H9 (cell line): ENCODE measurements around the gene SAMM50. TPM values are rescaled to one million over a fixed set of nuclear protein-coding genes. Genes with fewer than 3 reads are reported as not detected.

Source experiments
- DNase-seq: peaks from one replicate; pipeline ENCODE4 v3.0.0-alpha.2; 2017
- H2AFZ ChIP-seq: one replicate; pipeline ENCODE4 v1.6.1; 2013; ENCODE audit warnings: mild to moderate bottlenecking, low read length, control low read depth, moderate library complexity
- H2AK5ac ChIP-seq: 2 replicates; pipeline ENCODE4 v1.6.1; 2013; ENCODE audit warnings: low read length, control low read depth, mixed read lengths; ENCODE audit not compliant: insufficient read length
- H2BK120ac ChIP-seq: one replicate; pipeline ENCODE4 v1.6.1; 2013; ENCODE audit warnings: low read depth, mild to moderate bottlenecking, low read length, control low read depth, inconsistent platforms; ENCODE audit not compliant: poor library complexity, severe bottlenecking
- H2BK12ac ChIP-seq: 2 replicates; pipeline ENCODE4 v1.6.1; 2013; ENCODE audit warnings: low read length, control low read depth, mixed read lengths, low read depth; ENCODE audit not compliant: insufficient read length
- H2BK15ac ChIP-seq: 2 replicates; pipeline ENCODE4 v1.6.1; 2013; ENCODE audit warnings: low read depth, low read length, control low read depth
- H2BK20ac ChIP-seq: one replicate; pipeline ENCODE4 v1.6.1; 2013; ENCODE audit warnings: low read depth, mild to moderate bottlenecking, low read length, control low read depth, inconsistent platforms; ENCODE audit not compliant: poor library complexity, severe bottlenecking
- H2BK5ac ChIP-seq: 2 replicates; pipeline ENCODE4 v1.6.1; 2013; ENCODE audit warnings: low read length, control low read depth, mixed read lengths; ENCODE audit not compliant: insufficient read length
- H3K14ac ChIP-seq: 2 replicates; pipeline ENCODE4 v1.6.1; 2013; ENCODE audit warnings: low read length, control low read depth; ENCODE audit not compliant: insufficient read depth
- H3K18ac ChIP-seq: 2 replicates; pipeline ENCODE4 v1.6.1; 2013; ENCODE audit warnings: low read depth, mild to moderate bottlenecking, mixed read lengths, low read length, control low read depth; ENCODE audit not compliant: insufficient read length
- H3K23ac ChIP-seq: 2 replicates; pipeline ENCODE4 v1.6.1; 2013; ENCODE audit warnings: low read length, control low read depth, mixed read lengths, low read depth; ENCODE audit not compliant: insufficient read length
- H3K23me2 ChIP-seq: 2 replicates; pipeline ENCODE4 v1.6.1; 2013; ENCODE audit warnings: low read depth, mild to moderate bottlenecking, mixed read lengths, low read length, control low read depth; ENCODE audit not compliant: insufficient read length, poor library complexity, severe bottlenecking
- H3K27ac ChIP-seq: 2 replicates; pipeline ENCODE4 v1.5.1; 2013; ENCODE audit warnings: low read length, control low read depth, mixed read lengths, low read depth; ENCODE audit not compliant: insufficient read length
- H3K27me3 ChIP-seq: 2 replicates; pipeline ENCODE4 v1.6.1; 2013; ENCODE audit warnings: low read length, control low read depth, inconsistent platforms; ENCODE audit not compliant: insufficient read depth
- H3K4ac ChIP-seq: 2 replicates; pipeline ENCODE4 v1.6.1; 2013; ENCODE audit warnings: low read depth, mild to moderate bottlenecking, control low read depth, inconsistent platforms, low read length, moderate library complexity
- H3K4me1 ChIP-seq: 2 replicates; pipeline ENCODE4 v1.6.1; 2013; ENCODE audit warnings: low read length, control low read depth, inconsistent platforms; ENCODE audit not compliant: insufficient read depth
- H3K4me2 ChIP-seq: 2 replicates; pipeline ENCODE4 v1.6.1; 2013; ENCODE audit warnings: low read length, control low read depth, mixed read lengths; ENCODE audit not compliant: insufficient read length, insufficient read depth
- H3K56ac ChIP-seq: 2 replicates; pipeline ENCODE4 v1.6.1; 2013; ENCODE audit warnings: low read depth, mild to moderate bottlenecking, mixed read lengths, low read length, control low read depth; ENCODE audit not compliant: insufficient read length
- H3K79me1 ChIP-seq: 2 replicates; pipeline ENCODE4 v1.6.1; 2013; ENCODE audit warnings: low read depth, mild to moderate bottlenecking, moderate library complexity, low read length, control low read depth, inconsistent platforms; ENCODE audit not compliant: insufficient read depth, poor library complexity, severe bottlenecking
- H3K79me2 ChIP-seq: 2 replicates; pipeline ENCODE4 v1.6.1; 2013; ENCODE audit warnings: low read length, control low read depth, inconsistent platforms; ENCODE audit not compliant: insufficient read depth
- H3K9ac ChIP-seq: 2 replicates; pipeline ENCODE4 v1.6.1; 2013; ENCODE audit warnings: low read length, control low read depth, mixed read lengths; ENCODE audit not compliant: insufficient read length; ENCODE audit errors: extremely low read depth
- H3K9me3 ChIP-seq: one replicate; pipeline ENCODE4 v1.6.1; 2013; ENCODE audit warnings: low read depth, low read length, inconsistent platforms; ENCODE audit not compliant: control insufficient read depth
- H3T11ph ChIP-seq: one replicate; pipeline ENCODE4 v1.6.1; 2013; ENCODE audit warnings: mild to moderate bottlenecking, low read length, control low read depth, inconsistent platforms
- H4K20me1 ChIP-seq: one replicate; pipeline ENCODE4 v1.6.1; 2013; ENCODE audit not compliant: control insufficient read depth, insufficient read length, insufficient read depth
- H4K5ac ChIP-seq: 2 replicates; pipeline ENCODE4 v1.6.1; 2013; ENCODE audit warnings: low read depth, mild to moderate bottlenecking, mixed read lengths, low read length, control low read depth; ENCODE audit not compliant: insufficient read length
- H4K8ac ChIP-seq: replicated peaks from 2 replicates; pipeline ENCODE4 v1.6.1; 2013; ENCODE audit warnings: low read length, control low read depth, mixed read lengths, low read depth; ENCODE audit not compliant: insufficient read length
- H4K91ac ChIP-seq: 2 replicates; pipeline ENCODE4 v1.6.1; 2013; ENCODE audit warnings: low read depth, mild to moderate bottlenecking, moderate library complexity, mixed read lengths, low read length, control low read depth; ENCODE audit not compliant: insufficient read length
- H3K27ac Mint-ChIP-seq, 3 experiments: 2 replicates in 2 of 3; 3 replicates in 1 of 3; pipeline ENCODE4 v1.8.0; 2020 to 2021; ENCODE audit warnings: mixed read lengths in 3 of 3, mild to moderate bottlenecking in 1 of 3, moderate library complexity in 1 of 3
- H3K27me3 Mint-ChIP-seq: 2 replicates; pipeline ENCODE4 v1.8.0; 2021; ENCODE audit warnings: low read depth, mild to moderate bottlenecking, moderate library complexity, mixed read lengths
- H3K36me3 Mint-ChIP-seq, 3 experiments: 2 replicates in 2 of 3; 3 replicates in 1 of 3; pipeline ENCODE4 v1.8.0; 2020 to 2021; ENCODE audit warnings: low read depth in 3 of 3, mixed read lengths in 3 of 3; ENCODE audit not compliant: insufficient read depth in 1 of 3
- H3K4me1 Mint-ChIP-seq, 2 experiments: 2 replicates each; pipeline ENCODE4 v1.8.0; 2020; ENCODE audit warnings: mixed read lengths in 2 of 2
- H3K4me3 Mint-ChIP-seq, 2 experiments: 2 replicates in 1 of 2; 3 replicates in 1 of 2; pipeline ENCODE4 v1.8.0; 2020 to 2021; ENCODE audit warnings: mild to moderate bottlenecking in 2 of 2, mixed read lengths in 2 of 2, moderate library complexity in 1 of 2
- H3K9me3 Mint-ChIP-seq, 2 experiments: 2 replicates in 1 of 2; 3 replicates in 1 of 2; pipeline ENCODE4 v1.8.0; 2020; ENCODE audit warnings: mild to moderate bottlenecking in 2 of 2, mixed read lengths in 2 of 2, moderate library complexity in 1 of 2
- WGBS: extraction: QIAGEN DNeasy Blood & Tissue Kit; methylation state at CpG from one replicate; pipeline ENCODE4 v1.1.7; 2013; ENCODE audit warnings: missing lambda C conversion rate, low lambda C conversion rate, mixed read lengths; ENCODE audit not compliant: insufficient read length; ENCODE audit errors: extremely low coverage; 5-methylcytosine and 5-hydroxymethylcytosine counted together
- total RNA-seq: library from RNA; stranded (reverse); gene quantifications from 2 replicates; pipeline ENCODE4 v1.2.1, GENCODE V29; 2021
- TF ChIP-seq, protein P1 (sequence below): fragments of 200-600 bp; sonication (generic); conservative IDR thresholded peaks from 3 replicates; pipeline ENCODE4 v1.8.0; 2021; ENCODE audit warnings: antibody characterized with exemption, mild to moderate bottlenecking

The SAMM50 gene
- total RNA-seq, 1 experiment from 2014 or later = 57.2 TPM

DNA sequence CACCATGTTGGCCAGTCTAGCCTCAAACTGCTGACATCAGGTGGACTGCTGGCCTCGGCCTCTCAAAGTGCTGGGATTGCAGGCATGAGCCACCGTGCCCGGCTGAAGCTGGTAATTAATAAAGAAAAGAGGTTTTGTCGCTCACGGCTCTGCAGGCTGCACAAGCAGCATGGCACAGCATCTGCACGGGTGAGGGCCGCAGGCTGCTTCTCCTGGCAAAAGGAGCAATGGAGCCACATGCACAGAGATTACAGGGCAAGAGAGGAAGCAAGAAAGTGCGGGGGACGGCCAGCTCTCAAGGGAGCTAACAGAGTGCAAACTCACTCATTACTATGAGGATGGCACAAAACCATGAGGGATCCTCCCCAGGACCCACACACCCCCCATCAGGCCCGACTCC lies 64.2 kb downstream of the SAMM50 start:
- no peaks in the 10 kb centered on the region; a peak in 1 of 5 replicates for H3K9me3 Mint-ChIP-seq
- H2BK12ac ChIP-seq = no peak overlapping the region
- peaks cover 10 to 15% of the 10 kb centered on the region in 2 experiments for H3K4me1 Mint-ChIP-seq
- H3K27me3 ChIP-seq = no peaks in the 10 kb centered on the region
- H3K56ac ChIP-seq = no peak overlapping the region
- H3K27ac ChIP-seq = no peak overlapping the region
- H3K9me3 ChIP-seq = no peaks in the 10 kb centered on the region
- no peak overlapping the region for H3K18ac ChIP-seq
- H2BK5ac ChIP-seq = no peak overlapping the region
- H2BK15ac ChIP-seq = no peak overlapping the region
- H3K4ac ChIP-seq = no peak overlapping the region
- no peaks in the 10 kb centered on the region for H4K20me1 ChIP-seq
- H3K27ac Mint-ChIP-seq = peak overlapping the region in 2 of 3 experiments; percentile 17 to 26; a peak in 1 of 7 replicates
- H3K4me1 ChIP-seq = no peaks in the 10 kb centered on the region
- no peak overlapping the region for H4K91ac ChIP-seq
- peaks cover 5% of the 10 kb centered on the region for H3K23me2 ChIP-seq
- H3K9ac ChIP-seq = no peak overlapping the region
- no peak overlapping the region for H2BK20ac ChIP-seq
- no peak overlapping the region for H3K4me2 ChIP-seq
- H3K79me2 ChIP-seq = no peaks in the 10 kb centered on the region
- DNase-seq = no peak
- H2AK5ac ChIP-seq = no peak overlapping the region
- no peak overlapping the region for H4K5ac ChIP-seq
- TF ChIP-seq, protein P1, sequence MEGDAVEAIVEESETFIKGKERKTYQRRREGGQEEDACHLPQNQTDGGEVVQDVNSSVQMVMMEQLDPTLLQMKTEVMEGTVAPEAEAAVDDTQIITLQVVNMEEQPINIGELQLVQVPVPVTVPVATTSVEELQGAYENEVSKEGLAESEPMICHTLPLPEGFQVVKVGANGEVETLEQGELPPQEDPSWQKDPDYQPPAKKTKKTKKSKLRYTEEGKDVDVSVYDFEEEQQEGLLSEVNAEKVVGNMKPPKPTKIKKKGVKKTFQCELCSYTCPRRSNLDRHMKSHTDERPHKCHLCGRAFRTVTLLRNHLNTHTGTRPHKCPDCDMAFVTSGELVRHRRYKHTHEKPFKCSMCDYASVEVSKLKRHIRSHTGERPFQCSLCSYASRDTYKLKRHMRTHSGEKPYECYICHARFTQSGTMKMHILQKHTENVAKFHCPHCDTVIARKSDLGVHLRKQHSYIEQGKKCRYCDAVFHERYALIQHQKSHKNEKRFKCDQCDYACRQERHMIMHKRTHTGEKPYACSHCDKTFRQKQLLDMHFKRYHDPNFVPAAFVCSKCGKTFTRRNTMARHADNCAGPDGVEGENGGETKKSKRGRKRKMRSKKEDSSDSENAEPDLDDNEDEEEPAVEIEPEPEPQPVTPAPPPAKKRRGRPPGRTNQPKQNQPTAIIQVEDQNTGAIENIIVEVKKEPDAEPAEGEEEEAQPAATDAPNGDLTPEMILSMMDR = no peak
- no peak overlapping the region for H3T11ph ChIP-seq
- H3K27me3 Mint-ChIP-seq = peaks cover 3% of the 10 kb centered on the region; the same call in 1 of the 2 replicates
- H3K79me1 ChIP-seq = no peaks in the 10 kb centered on the region
- no peak overlapping the region for H2BK120ac ChIP-seq
- H3K36me3 Mint-ChIP-seq = no peaks in the 10 kb centered on the region
- no peak overlapping the region for H3K14ac ChIP-seq
- WGBS = no CpG with 5 or more reads among the region's 10 CpGs
- no peak overlapping the region for H4K8ac ChIP-seq
- H2AFZ ChIP-seq = no peak overlapping the region
- H3K4me3 Mint-ChIP-seq = no peak overlapping the region
- H3K23ac ChIP-seq = no peak overlapping the region
